Smooth muscle cell (in vitro differentiated cells): Measurements from ENCODE around the gene KMT2C. TPM values are rescaled to one million over a fixed set of nuclear protein-coding genes. Genes with fewer than 3 reads are reported as not detected.

Experiments
- DNase-seq: peaks from one replicate; lab custom pipeline; 2025; ENCODE audit not compliant: unreplicated experiment; lab: John Stamatoyannopoulos, UW
- H2AFZ ChIP-seq: fragments of 200-600 bp; sonication (generic); 2 replicates; pipeline ENCODE4 v1.6.0; 2016; ENCODE audit warnings: antibody characterized with exemption, low read depth, mild to moderate bottlenecking
- H3F3A ChIP-seq: fragments of 200-600 bp; sonication (generic); 2 replicates; pipeline ENCODE4 v1.6.0; 2017; ENCODE audit warnings: antibody characterized with exemption, low read depth
- H3K27ac ChIP-seq: fragments of 200-600 bp; sonication (generic); 2 replicates; pipeline ENCODE4 v1.5.1; 2016; ENCODE audit warnings: low read depth, mild to moderate bottlenecking
- H3K27me3 ChIP-seq: fragments of 200-600 bp; sonication (generic); 2 replicates; pipeline ENCODE4 v1.6.1; 2016; ENCODE audit warnings: low read depth, mild to moderate bottlenecking
- H3K36me3 ChIP-seq: fragments of 200-600 bp; sonication (generic); 2 replicates; pipeline ENCODE4 v1.5.1; 2016; ENCODE audit warnings: low read depth
- H3K4me1 ChIP-seq: fragments of 200-600 bp; sonication (generic); 2 replicates; pipeline ENCODE4 v1.5.1; 2016; ENCODE audit warnings: low read depth
- H3K4me2 ChIP-seq: fragments of 200-600 bp; sonication (generic); 2 replicates; pipeline ENCODE4 v1.6.0; 2016; ENCODE audit warnings: mild to moderate bottlenecking
- H3K4me3 ChIP-seq: fragments of 200-600 bp; sonication (generic); 2 replicates; pipeline ENCODE4 v1.5.1; 2016; ENCODE audit warnings: mild to moderate bottlenecking
- H3K79me2 ChIP-seq: fragments of 200-600 bp; sonication (generic); 2 replicates; pipeline ENCODE4 v1.6.0; 2016; ENCODE audit warnings: low read depth, mild to moderate bottlenecking
- H3K9ac ChIP-seq: fragments of 200-600 bp; sonication (generic); 2 replicates; pipeline ENCODE4 v1.6.0; 2016; ENCODE audit warnings: low read depth
- H3K9me3 ChIP-seq: fragments of 200-600 bp; sonication (generic); replicated peaks from 2 replicates; pipeline ENCODE4 v1.5.1; 2016; ENCODE audit warnings: low read depth
- H4K20me1 ChIP-seq: fragments of 200-600 bp; sonication (generic); 2 replicates; pipeline ENCODE4 v1.6.0; 2016; ENCODE audit warnings: low read depth
- CTCF ChIP-seq: fragments of 200-600 bp; sonication (generic); IDR thresholded peaks from 2 replicates; pipeline ENCODE4 v1.5.1; 2017; ENCODE audit warnings: borderline replicate concordance, mild to moderate bottlenecking, antibody characterized with exemption; ENCODE audit not compliant: insufficient read depth, poor library complexity, severe bottlenecking
- WGBS: methylation state at CpG from one replicate; pipeline ENCODE4 v1.1.7; 2016; ENCODE audit warnings: low lambda C conversion rate; 5-methylcytosine and 5-hydroxymethylcytosine counted together
- polyA plus RNA-seq: library from polyadenylated mRNA; unstranded; fragments of >200 nt; fragmentation: Nextera tagmentation; extraction: Ambion mirVana; gene quantifications from 2 replicates; pipeline ENCODE4 v1.2.1, GENCODE V29; 2016
- total RNA-seq: library from RNA; depleted of rRNA; stranded (reverse); fragments of >200 nt; gene quantifications from 2 replicates; pipeline ENCODE4 v1.2.3, GENCODE V29; 2014

KMT2C gene
- total and polyA plus RNA-seq, 2 experiments from 2014 or later, result 10.1 to 36.7 TPM

- no peaks in the 10 kb centered on the region for H3K4me1 ChIP-seq
- 97% methylated on average over 9 of the region's 9 CpGs for WGBS
- H3K36me3 ChIP-seq, result peaks cover 49% of the 10 kb centered on the region
- DNase-seq, result no peak
- H3F3A ChIP-seq, result no peaks in the 10 kb centered on the region
- no peak overlapping the region for H3K4me2 ChIP-seq
- no peak for TF ChIP-seq CTCF
- no peak overlapping the region for H3K9ac ChIP-seq
- no peaks in the 10 kb centered on the region for H4K20me1 ChIP-seq
- H3K27ac ChIP-seq, result no peak overlapping the region
- no peak overlapping the region for H2AFZ ChIP-seq
- no peak overlapping the region for H3K4me3 ChIP-seq
- H3K27me3 ChIP-seq, result no peaks in the 10 kb centered on the region
- H3K79me2 ChIP-seq, result no peaks in the 10 kb centered on the region
- no peaks in the 10 kb centered on the region for H3K9me3 ChIP-seq
Measured at GRCh38 chr7:152121432-152121831, 314.4 kb downstream of the KMT2C start.

- no peaks in the 10 kb centered on the region for H3K79me2 ChIP-seq
- H3K9ac ChIP-seq, result no peak overlapping the region
- no peaks in the 10 kb centered on the region for H3K9me3 ChIP-seq
- H3K4me1 ChIP-seq, result no peaks in the 10 kb centered on the region
- H3K27me3 ChIP-seq, result no peaks in the 10 kb centered on the region
- DNase-seq, result no peak
- no peaks in the 10 kb centered on the region for H3F3A ChIP-seq
- 98% methylated on average over 7 of the region's 7 CpGs for WGBS
- no peaks in the 10 kb centered on the region for H4K20me1 ChIP-seq
- no peak overlapping the region for H2AFZ ChIP-seq
- no peak overlapping the region for H3K27ac ChIP-seq
- H3K4me3 ChIP-seq, result no peak overlapping the region
- H3K36me3 ChIP-seq, result peaks cover 46% of the 10 kb centered on the region
- no peak for TF ChIP-seq CTCF
- no peak overlapping the region for H3K4me2 ChIP-seq
Measured at GRCh38 chr7:152120776-152121175, 315.0 kb downstream of the KMT2C start.

- Histone ChIP-seq H4K20me1 (no peaks in the 10 kb centered on the region), H3K27me3 (no peaks in the 10 kb centered on the region), H2AFZ (no peak overlapping the region), H3K9me3 (no peaks in the 10 kb centered on the region), H3K4me1 (no peaks in the 10 kb centered on the region), H3K27ac (no peak overlapping the region), H3K4me2 (no peak overlapping the region), H3K36me3 (peaks cover 45% of the 10 kb centered on the region), H3K79me2 (no peaks in the 10 kb centered on the region), H3K9ac (no peak overlapping the region), H3K4me3 (no peak overlapping the region), H3F3A (no peaks in the 10 kb centered on the region)
- 97% methylated on average over 6 of the region's 6 CpGs for WGBS
- TF ChIP-seq CTCF, result no peak
- no peak for DNase-seq
Measured at GRCh38 chr7:152120210-152120609, 315.6 kb downstream of the KMT2C start.

- Histone ChIP-seq H3K27ac (no peak overlapping the region), H3K9me3 (no peaks in the 10 kb centered on the region), H3K36me3 (peaks cover 23% of the 10 kb centered on the region), H3K27me3 (no peaks in the 10 kb centered on the region), H2AFZ (no peak overlapping the region), H3F3A (no peaks in the 10 kb centered on the region), H4K20me1 (no peaks in the 10 kb centered on the region), H3K4me3 (no peak overlapping the region), H3K4me1 (no peaks in the 10 kb centered on the region), H3K79me2 (no peaks in the 10 kb centered on the region), H3K9ac (no peak overlapping the region), H3K4me2 (no peak overlapping the region)
- DNase-seq, result no peak
- TF ChIP-seq CTCF, result no peak
- 97% methylated on average over 8 of the region's 8 CpGs for WGBS
Measured at GRCh38 chr7:152117356-152117755, 318.4 kb downstream of the KMT2C start.
